ENCODE measurements around the gene SLC7A1. TPM values are rescaled to one million over a fixed set of nuclear protein-coding genes. Genes with fewer than 3 reads are reported as not detected.
A peak's percentile ranks its signal among the peaks of the same experiment; 100 is the strongest.

SLC7A1 gene
- polyA plus RNA-seq, 2 of the 4 experiments (the other 2 are of a cell fraction): 19.9 to 24.8 TPM

GRCh38 chr13:29594710-29595379 is 643 bp downstream of the SLC7A1 start (continued):
- TF ChIP-seq POLR2AphosphoS2 (conservative IDR thresholded peaks at IDR 0.05; ENCODE audit: low read length) (no peak), RFX5 (IDR thresholded peaks at IDR 0.05) (no peak), HOXA7 (CRISPR knock-in tag; IDR thresholded peaks at IDR 0.05) (no peak), POLR2A (IDR thresholded peaks at IDR 0.05; ENCODE audit: low read length) (peak; percentile 17; the same call in 1 of the 2 replicates), CTCF (IDR thresholded peaks at IDR 0.05) (no peak), GATA3 (IDR thresholded peaks at IDR 0.05; ENCODE audit: borderline replicate concordance) (0 out of 2 replicates have a peak, but pooled peaks have one; percentile 9), PHF8 (IDR thresholded peaks at IDR 0.05; ENCODE audit: borderline replicate concordance, low read depth) (peak; percentile 53), JUN (IDR thresholded peaks at IDR 0.05) (no peak), TP53 (CRISPR knock-in tag; IDR thresholded peaks at IDR 0.05) (no peak), CEBPB (IDR thresholded peaks at IDR 0.05) (peak; percentile 19 to 48; a peak in 2 of 4 replicates), MAZ (IDR thresholded peaks at IDR 0.05; ENCODE audit: borderline replicate concordance, low read depth, low read length) (no peak)

GRCh38 chr13:29594303-29594709 is 1.2 kb downstream of the SLC7A1 start:
- Histone ChIP-seq H3K9me3 (no peaks in the 10 kb centered on the region), H3K4me2 (peak overlapping the region; percentile 78), H3K4me1 (peaks cover 38% of the 10 kb centered on the region), H3K27ac (peak overlapping the region; percentile 99 to 100), H3K4me3 (peak overlapping the region; percentile 99)
- 3% methylated on average over 2 of the region's 9 CpGs for WGBS (ENCODE audit: missing lambda C conversion rate)
- ChIA-PET CTCF (no interaction called here), POLR2A (no interaction called here)
- ATAC-seq (peak; percentile 52 to 75), DNase-seq (ENCODE audit: low read depth in 1 of 2, low spot score in 1 of 2) (peak; percentile 61 to 80), FAIRE-seq (no peak)
- TF ChIP-seq CHD4 (IDR thresholded peaks at IDR 0.05; ENCODE audit: borderline replicate concordance) (no peak), FOSL2 (IDR thresholded peaks at IDR 0.05) (no peak), FOSL2 (CRISPR knock-in tag; IDR thresholded peaks at IDR 0.05) (peak; percentile 56), CEBPB (IDR thresholded peaks at IDR 0.05) (peak; percentile 38 to 72; a peak in 2 of 4 replicates), ZSCAN20 (CRISPR knock-in tag; IDR thresholded peaks at IDR 0.05) (no peak), CBX2 (IDR thresholded peaks at IDR 0.05; ENCODE audit: borderline replicate concordance, low read depth) (no peak), KDM1A (IDR thresholded peaks at IDR 0.05; ENCODE audit: low read depth) (no peak), CBX8 (IDR thresholded peaks at IDR 0.05) (no peak)

DNA sequence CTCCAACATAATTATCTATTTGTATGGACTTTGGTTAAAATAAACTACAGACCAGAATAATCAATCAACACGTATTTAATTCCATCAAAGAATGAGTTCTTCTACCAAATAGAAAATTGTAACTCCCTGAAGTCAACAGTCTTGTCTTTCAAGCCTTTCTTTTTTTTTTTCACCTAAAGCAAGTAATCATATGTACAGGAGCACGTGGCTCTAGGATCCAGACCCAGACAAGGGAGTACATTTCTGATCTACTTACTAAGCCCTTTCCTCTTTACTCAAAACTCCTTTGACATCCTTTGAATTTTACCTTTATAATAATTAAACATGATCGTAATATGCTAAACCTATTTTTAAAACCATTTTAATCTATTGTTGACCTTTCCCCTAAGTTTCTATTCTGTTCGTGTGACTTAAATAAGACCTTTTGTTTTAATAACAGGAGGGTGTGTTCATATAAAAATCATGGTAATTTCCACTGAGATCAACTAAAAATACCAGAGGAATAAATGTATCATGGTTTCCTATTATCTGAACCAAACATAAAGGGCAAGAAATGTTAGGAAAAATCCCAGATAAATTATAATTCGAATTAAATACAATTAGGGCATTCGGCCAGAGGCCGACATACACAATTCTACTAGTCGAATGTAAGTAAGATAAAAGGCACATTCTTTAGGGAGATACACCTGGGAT is 1.7 kb downstream of the SLC7A1 start:
- H3K4me2 ChIP-seq: peak overlapping the region; percentile 78
- H3K27ac ChIP-seq: peak overlapping the region; percentile 99 to 100; a peak in 5 of 6 replicates
- FAIRE-seq: no peak
- H3K9me3 ChIP-seq: no peaks in the 10 kb centered on the region
- DNase-seq (ENCODE audit: low read depth in 1 of 2, low spot score in 1 of 2): no peak
- POLR2A ChIA-PET: no interaction called here
- H3K4me3 ChIP-seq: peak overlapping the region; percentile 99
- CTCF ChIA-PET: no interaction called here
- 39% methylated on average over 8 of the region's 8 CpGs for WGBS (ENCODE audit: missing lambda C conversion rate)
- peaks cover 38% of the 10 kb centered on the region for H3K4me1 ChIP-seq
- TF ChIP-seq HOXA7 (CRISPR knock-in tag; IDR thresholded peaks at IDR 0.05): no peak
- TF ChIP-seq KDM1A (IDR thresholded peaks at IDR 0.05; ENCODE audit: low read depth): no peak
- no peak for TF ChIP-seq ZSCAN20 (CRISPR knock-in tag; IDR thresholded peaks at IDR 0.05)
- TF ChIP-seq RNF2 (IDR thresholded peaks at IDR 0.05; ENCODE audit: borderline replicate concordance, low read depth): no peak
- TF ChIP-seq, protein P1, sequence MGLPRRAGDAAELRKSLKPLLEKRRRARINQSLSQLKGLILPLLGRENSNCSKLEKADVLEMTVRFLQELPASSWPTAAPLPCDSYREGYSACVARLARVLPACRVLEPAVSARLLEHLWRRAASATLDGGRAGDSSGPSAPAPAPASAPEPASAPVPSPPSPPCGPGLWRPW (IDR thresholded peaks at IDR 0.05): no peak
- no peak for TF ChIP-seq ESRRA (IDR thresholded peaks at IDR 0.05; ENCODE audit: borderline replicate concordance, low read length)
- no peak for TF ChIP-seq MAFK (IDR thresholded peaks at IDR 0.05; ENCODE audit: partially characterized antibody)
- no peak for TF ChIP-seq EHF (CRISPR knock-in tag; IDR thresholded peaks at IDR 0.05)
- no peak for TF ChIP-seq E2F6 (IDR thresholded peaks at IDR 0.05; ENCODE audit: borderline replicate concordance, low read depth)
- no peak for TF ChIP-seq SREBF2 (IDR thresholded peaks at IDR 0.05)
- TF ChIP-seq ZFP36 (IDR thresholded peaks at IDR 0.05; ENCODE audit: borderline replicate concordance, partially characterized antibody): no peak
- TF ChIP-seq, protein P2, sequence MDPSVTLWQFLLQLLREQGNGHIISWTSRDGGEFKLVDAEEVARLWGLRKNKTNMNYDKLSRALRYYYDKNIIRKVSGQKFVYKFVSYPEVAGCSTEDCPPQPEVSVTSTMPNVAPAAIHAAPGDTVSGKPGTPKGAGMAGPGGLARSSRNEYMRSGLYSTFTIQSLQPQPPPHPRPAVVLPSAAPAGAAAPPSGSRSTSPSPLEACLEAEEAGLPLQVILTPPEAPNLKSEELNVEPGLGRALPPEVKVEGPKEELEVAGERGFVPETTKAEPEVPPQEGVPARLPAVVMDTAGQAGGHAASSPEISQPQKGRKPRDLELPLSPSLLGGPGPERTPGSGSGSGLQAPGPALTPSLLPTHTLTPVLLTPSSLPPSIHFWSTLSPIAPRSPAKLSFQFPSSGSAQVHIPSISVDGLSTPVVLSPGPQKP (IDR thresholded peaks at IDR 0.05; ENCODE audit: low read depth, low read length): no peak
- no peak for TF ChIP-seq HOXB5 (CRISPR knock-in tag; IDR thresholded peaks at IDR 0.05)
- TF ChIP-seq CBX2 (IDR thresholded peaks at IDR 0.05; ENCODE audit: borderline replicate concordance, low read depth): no peak
- no peak for TF ChIP-seq HEYL (CRISPR knock-in tag; IDR thresholded peaks at IDR 0.05)
- TF ChIP-seq NFE2L2 (conservative IDR thresholded peaks at IDR 0.05; ENCODE audit: low read length): no peak
- TF ChIP-seq, protein P3, sequence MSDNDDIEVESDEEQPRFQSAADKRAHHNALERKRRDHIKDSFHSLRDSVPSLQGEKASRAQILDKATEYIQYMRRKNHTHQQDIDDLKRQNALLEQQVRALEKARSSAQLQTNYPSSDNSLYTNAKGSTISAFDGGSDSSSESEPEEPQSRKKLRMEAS (IDR thresholded peaks at IDR 0.05): no peak
- no peak for TF ChIP-seq HOXB13 (CRISPR knock-in tag; IDR thresholded peaks at IDR 0.05; ENCODE audit: low read depth)
- ATAC-seq: no peak

Data from A549 (cell line).